C4-2B (cell line): ENCODE results near the gene IL4.

Experiments
- H3K27ac ChIP-seq: fragments of 450-650 bp; 2 replicates; pipeline ENCODE4 v1.5.1; 2017
- ZFX ChIP-seq: fragments of 450-650 bp; IDR thresholded peaks from 2 replicates; pipeline ENCODE4 v1.6.1; 2017
- TF ChIP-seq, protein P1 (sequence below): fragments of 450-650 bp; conservative IDR thresholded peaks from 2 replicates; pipeline ENCODE4 v1.5.1; 2017; ENCODE audit warnings: mild to moderate bottlenecking

The IL4 gene

DNA sequence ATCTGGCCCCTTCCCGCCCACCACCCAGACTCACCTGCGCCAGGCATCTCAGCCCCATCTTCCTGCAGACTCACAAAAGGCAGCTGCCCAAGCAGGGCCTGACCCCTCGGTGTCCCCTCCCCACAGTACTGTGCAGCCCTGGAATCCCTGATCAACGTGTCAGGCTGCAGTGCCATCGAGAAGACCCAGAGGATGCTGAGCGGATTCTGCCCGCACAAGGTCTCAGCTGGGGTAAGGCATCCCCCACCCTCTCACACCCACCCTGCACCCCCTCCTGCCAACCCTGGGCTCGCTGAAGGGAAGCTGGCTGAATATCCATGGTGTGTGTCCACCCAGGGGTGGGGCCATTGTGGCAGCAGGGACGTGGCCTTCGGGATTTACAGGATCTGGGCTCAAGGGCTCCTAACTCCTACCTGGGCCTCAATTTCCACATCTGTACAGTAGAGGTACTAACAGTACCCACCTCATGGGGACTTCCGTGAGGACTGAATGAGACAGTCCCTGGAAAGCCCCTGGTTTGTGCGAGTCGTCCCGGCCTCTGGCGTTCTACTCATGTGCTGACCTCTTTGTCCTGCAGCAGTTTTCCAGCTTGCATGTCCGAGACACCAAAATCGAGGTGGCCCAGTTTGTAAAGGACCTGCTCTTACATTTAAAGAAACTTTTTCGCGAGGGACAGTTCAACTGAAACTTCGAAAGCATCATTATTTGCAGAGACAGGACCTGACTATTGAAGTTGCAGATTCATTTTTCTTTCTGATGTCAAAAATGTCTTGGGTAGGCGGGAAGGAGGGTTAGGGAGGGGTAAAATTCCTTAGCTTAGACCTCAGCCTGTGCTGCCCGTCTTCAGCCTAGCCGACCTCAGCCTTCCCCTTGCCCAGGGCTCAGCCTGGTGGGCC lies 13.9 kb upstream of the IL4 start:
- TF ChIP-seq, protein P1, sequence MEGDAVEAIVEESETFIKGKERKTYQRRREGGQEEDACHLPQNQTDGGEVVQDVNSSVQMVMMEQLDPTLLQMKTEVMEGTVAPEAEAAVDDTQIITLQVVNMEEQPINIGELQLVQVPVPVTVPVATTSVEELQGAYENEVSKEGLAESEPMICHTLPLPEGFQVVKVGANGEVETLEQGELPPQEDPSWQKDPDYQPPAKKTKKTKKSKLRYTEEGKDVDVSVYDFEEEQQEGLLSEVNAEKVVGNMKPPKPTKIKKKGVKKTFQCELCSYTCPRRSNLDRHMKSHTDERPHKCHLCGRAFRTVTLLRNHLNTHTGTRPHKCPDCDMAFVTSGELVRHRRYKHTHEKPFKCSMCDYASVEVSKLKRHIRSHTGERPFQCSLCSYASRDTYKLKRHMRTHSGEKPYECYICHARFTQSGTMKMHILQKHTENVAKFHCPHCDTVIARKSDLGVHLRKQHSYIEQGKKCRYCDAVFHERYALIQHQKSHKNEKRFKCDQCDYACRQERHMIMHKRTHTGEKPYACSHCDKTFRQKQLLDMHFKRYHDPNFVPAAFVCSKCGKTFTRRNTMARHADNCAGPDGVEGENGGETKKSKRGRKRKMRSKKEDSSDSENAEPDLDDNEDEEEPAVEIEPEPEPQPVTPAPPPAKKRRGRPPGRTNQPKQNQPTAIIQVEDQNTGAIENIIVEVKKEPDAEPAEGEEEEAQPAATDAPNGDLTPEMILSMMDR, result no peak
- TF ChIP-seq ZFX, result no peak
- H3K27ac ChIP-seq, result no peak overlapping the region

GRCh38 chr5:132661231-132662003 lies 12.4 kb upstream of the IL4 start:
- no peak for TF ChIP-seq ZFX
- TF ChIP-seq, protein P1, result no peak
- no peak overlapping the region for H3K27ac ChIP-seq

- TF ChIP-seq, protein P1, result no peak
- no peak for TF ChIP-seq ZFX
- H3K27ac ChIP-seq, result no peak overlapping the region
Measured at GRCh38 chr5:132662004-132662401, 11.8 kb upstream of the IL4 start.

DNA sequence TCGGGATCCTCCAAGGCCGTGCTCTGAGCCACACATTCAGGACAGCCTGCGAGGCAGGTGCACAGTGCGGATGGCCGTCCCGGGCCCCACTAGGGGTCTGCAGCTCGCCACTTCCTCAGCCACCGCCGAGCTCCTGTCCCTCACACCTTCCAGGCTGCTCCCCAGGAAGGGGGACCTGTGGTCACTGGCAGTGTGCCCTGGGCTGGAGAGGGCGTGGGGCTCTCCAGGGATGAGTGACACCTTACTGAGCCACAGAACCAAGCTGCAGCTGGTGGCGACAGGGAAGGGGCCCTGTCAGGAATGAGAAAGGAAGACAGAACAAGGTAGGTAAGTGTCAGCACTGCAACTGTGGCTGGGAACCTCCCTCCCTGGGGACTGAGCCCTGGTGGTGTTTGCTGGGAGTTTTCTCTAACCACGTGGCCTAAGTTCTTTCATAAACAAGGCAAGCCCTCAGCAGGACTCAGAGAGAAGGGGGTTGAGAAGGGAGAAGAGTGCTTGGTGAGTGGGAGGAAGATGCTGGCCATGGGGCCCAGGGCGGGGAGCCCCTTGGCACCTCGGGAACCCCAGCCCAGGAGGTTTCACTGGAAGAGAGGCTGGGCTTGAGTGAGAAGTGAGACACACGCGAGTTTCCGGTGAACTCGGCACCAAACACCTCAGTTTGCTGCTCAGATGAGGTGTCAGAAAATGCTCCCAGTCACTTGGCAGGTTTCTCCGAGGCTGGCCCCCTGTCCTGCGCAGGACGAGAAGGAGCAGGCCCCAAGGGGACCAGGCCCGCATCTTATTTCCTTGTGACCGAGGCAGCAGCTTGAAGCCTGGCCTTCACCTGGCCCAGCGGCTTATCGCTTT lies 10.6 kb upstream of the IL4 start:
- no peak for TF ChIP-seq ZFX
- TF ChIP-seq, protein P1, result no peak

GRCh38 chr5:132663771-132664695 lies 9.8 kb upstream of the IL4 start:
- H3K27ac ChIP-seq, result no peak overlapping the region
- TF ChIP-seq, protein P1, result no peak
- TF ChIP-seq ZFX, result no peak

More for the DNA sequence above, 10.6 kb upstream of the IL4 start:
- H3K27ac ChIP-seq, result no peak overlapping the region

DNA sequence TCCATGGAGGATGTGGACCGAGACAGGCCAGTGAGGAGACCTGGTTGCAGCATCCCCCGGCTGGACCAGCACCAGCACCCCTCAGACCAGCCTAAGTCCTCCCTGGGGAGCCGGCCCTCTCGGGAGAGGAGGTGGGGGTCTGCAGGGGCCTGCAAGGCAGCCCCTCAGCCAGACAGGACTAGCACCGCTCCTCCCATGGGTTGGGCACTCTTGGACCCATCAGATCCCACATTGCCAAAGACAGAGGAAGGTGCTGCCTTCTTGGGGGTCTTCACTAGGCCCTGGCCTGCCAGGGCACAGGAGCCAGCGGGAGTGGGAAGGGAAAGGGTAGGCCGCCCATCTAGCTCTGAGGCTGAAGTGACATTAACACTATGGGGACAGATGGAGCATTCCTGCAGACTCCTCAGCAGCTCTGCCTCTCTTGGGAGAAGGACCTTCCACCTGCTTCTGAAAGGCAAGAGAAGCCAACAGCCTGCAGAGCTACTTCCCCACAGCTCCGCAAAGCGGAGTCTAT lies 9.0 kb upstream of the IL4 start:
- TF ChIP-seq, protein P1, result no peak
- TF ChIP-seq ZFX, result 0 out of 2 replicates have a peak, but pooled peaks have one; percentile 9
- H3K27ac ChIP-seq, result no peak overlapping the region
